ENCODE measurements around the gene EVX1.

EVX1 gene

DNA sequence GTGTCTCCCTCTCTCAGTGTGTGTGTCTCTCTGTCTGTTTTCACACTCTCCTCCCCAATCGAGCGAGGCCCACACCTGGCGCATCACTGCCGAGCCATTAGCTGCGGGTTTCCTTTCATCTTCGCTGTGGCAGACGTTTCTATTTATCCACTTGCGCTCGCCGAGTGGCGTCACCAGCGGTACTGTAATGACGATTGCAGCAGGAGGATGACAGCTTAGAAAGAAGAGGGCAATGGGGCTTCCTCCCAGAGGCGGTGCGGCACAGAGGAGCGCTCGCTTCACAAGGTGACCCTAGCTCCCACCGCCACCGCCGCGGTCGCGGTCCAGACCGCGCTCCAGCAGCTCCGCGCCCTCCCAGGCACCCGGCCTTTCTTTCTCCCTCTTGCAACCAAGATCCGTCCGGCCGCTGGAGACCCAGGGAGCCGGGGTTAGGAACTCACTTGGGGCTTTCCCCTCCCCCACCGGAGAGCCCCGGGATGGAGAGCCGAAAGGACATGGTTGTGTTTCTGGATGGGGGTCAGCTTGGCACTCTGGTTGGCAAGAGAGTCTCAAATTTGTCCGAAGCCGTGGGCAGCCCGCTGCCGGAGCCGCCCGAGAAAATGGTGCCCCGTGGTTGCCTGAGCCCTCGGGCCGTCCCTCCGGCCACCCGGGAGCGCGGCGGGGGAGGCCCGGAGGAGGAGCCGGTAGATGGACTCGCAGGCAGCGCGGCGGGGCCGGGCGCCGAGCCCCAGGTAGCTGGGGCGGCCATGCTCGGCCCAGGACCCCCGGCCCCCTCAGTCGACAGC lies at the start of gene EVX1:
Gene EVX1, plus strand, starts transcription at position 248 of the 785 bp plus-strand sequence. Its CDS starts 229 bp downstream, at position 477.
- DNase-seq, result peak; percentile 14

DNA sequence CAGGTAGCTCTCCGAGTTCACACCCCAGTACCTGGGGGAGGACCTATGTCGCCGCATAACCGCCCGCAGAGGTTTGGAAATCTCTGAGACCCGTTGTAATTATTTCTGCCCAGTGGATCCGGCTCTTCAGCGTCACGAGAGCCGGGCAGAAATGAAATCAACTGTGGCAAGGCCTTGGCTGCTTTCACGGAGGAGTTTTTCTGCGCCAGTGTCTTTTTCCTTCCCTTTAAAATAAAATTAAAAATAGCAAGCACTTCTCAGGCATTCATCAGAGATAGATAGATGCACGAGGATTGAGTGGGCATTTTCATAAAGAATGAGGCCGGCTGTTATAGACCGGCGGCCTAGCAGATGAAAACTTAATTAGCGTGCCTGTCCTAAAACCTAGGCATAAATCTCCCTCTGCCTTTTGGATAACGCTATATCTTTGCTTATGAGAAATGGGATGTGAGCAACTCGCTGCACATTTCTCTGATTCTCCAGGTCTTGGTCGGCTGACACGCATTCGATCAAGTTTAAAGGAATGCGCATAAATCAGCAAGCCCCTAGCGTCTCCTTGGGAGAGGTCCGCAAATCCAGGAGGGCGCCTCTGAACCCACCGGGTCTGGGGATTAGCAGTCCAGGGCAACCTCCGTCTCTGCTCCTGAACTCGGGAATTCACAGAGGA lies 49.1 kb upstream of the EVX1 start:
- no peak for DNase-seq

DNA sequence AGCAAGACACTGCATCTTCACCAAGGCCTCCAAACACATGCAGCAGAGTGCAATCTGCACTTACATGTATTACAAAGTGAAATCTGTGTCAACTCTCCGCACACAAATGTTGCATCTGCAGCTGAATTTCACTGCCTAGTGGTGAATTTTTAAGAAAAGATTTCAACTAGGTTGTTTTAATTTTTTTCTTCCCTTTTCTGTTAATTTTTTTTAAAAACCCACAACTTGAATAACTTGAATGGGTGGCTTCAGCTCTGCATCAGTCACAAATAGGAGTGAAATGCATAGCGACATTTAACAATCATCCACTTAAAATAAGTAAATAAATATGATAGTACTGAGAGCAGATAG lies 48.6 kb upstream of the EVX1 start:
- DNase-seq, result no peak

DNA sequence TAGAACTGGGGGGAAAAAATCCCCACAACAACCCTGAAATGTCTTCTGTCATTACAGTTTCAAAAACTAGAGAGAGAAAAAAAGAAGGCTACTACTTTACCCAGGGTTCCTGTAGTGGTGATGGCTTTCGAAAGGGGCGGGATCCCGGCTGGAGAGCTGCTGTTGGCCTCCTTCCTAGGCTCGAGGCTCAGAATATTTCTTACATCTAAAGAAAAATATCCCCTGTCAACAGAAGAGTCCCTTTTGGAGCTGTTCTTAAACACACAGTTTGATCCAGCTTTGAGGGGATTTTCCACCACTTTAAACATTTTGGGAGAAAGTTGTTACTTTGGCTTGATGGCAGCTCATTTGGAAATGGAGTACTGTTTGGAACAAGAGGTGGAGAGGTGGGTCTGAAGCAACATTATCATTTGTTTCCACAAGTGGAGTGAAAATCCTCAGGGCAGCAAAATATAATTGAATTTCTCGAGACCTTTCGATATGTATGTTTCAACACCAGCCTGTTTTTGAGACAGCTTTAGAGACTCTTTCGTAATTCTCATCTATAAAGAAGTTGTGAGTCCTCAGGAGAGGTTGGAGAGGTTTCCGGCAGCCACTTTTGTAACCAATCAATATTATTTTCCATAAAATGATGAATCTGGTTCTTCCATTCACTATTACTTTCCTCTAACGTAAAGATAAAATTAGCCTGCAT lies 47.8 kb upstream of the EVX1 start:
- no peak for DNase-seq

DNA sequence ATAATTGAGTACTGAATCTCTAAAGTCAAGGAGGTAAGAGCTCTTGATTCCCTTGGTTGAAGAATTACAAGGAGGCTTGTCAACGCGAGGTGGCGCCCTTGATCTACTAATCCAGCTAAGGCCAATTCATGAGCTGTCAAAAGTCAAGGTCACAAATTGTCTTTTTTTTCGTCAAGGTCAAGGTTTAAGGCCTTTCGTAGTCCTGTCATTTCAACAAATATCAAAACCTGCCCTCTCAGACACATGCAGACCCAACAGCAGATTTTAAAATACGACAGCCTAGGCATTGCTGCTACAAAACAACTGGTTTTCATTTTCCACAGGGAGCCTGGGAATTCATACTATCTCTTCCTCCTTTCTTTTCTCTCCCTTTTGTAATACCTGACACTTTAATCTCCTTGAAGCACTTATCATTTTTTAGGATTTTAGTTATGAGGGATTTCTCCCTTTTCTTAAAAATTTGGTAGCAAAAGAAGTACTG lies 46.3 kb upstream of the EVX1 start:
- peak; percentile 89 for DNase-seq

DNA sequence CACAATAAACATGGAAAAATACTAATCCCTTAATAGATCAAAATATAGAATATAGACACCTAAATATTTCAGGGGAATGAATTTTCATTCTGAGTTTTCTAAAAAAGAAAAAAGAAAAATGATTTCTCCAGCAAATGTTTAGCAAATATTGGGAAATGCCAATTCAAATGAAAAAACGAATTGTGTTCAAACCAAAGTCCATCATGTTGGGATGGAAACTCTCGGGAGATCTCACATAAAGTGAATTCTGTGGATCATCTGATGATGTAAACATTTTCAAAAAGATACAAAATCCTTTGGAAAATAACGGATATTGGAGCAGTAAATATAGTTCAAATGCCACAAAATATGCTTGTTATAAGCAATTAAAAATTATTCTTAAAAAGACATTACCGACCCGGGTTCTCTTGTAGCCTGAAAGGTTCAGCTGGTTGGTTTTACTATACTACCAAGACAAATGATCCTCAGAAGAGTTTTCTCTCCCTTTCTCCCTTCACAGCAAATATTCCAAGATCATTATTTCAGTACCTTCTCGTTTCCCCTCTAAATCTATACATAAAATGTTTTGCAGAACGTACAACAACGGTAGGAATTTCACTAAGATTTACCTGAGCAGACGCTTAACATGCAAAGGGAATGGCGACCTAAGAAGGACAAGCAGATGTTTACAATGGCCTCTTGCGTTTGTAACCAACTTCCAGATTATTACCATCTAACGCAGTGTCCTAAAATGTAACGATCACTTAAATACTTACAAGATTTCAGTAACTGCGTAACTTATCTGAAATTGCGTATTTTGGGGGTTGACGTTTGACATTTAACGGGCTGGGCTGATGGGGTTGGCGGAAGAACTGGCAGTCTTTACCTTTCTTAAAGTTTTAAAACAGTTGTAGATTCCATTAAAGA lies 45.2 kb upstream of the EVX1 start:
- DNase-seq, result no peak

DNA sequence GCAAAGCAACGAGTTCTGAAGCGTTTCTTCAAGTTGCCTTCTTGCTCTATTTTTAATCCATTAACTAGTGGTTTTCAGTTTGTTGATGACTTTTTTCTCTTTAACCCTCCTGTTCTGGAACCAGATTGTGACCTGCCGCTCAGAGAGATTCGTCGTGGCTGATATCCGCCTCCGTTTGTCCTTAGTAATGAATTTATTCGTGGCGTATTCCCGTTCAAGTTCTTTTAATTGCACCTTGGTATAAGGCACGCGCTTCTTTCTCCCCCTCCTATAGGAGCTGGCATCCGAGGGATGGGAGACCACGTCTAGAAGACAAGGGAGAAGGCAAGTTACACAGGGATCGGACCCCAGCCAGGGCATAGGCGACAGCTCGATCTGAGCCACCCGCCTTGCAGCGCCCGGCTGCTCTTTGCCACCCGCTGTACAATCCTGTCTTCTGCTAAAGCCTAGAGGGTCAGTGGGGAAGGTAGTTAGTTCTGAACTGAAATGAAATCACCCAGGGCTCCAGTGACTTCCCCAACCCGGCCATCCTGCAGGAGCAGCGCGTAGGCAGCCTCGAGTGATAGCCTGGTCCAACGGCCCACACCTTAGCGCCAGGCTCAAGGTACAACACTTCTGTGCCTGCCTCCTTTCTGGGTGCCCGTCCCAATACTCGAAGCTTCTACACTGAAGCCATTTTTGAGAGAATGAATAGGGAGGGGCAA lies 44.3 kb upstream of the EVX1 start:
- no peak for DNase-seq

DNA sequence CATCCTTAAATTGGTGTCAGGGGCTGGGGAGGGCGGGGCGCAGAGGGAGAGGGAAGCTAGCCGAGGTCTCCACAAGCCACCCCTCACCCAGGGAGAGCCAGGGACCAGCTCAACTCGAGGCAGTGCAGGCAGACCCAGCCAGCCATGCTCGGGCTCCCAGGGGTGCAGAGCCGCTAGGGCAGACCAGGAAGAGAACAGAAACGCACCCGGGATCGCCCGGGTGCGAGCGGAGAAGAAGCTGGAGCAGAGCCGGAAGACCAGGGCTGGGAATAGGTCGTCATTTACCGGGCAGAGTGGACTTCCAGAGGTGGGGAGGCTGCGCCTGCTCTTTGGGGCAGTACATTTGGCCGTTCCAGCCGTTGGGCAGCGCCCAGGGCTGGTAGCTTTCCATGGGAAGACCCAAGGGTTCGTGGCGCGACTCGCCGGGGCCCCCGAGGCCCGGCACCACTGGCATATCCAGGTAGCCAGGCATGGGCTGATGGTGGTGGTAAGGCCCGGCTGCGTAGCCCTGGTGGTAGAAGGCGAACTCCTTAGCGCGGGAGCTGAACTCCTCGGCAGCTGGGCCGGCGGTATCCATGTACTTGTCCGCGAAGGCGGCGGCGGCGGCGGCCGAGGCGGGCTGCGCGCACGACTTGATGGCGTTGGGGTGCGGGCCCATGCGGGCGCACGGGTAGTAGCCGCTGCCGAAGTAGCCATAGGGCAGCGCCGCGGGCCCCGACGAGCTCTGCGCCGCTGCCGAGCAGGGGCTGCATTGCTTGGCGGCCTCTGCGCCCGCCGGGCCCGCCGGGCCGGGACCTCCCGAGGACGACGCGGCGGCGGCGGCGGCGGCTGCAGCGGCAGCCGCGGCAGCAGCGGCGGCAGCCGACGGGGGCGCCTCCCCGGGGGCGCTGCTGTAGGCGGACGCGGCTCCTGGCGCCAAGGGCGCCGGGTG lies 43.5 kb upstream of the EVX1 start:
- DNase-seq, result no peak

DNA sequence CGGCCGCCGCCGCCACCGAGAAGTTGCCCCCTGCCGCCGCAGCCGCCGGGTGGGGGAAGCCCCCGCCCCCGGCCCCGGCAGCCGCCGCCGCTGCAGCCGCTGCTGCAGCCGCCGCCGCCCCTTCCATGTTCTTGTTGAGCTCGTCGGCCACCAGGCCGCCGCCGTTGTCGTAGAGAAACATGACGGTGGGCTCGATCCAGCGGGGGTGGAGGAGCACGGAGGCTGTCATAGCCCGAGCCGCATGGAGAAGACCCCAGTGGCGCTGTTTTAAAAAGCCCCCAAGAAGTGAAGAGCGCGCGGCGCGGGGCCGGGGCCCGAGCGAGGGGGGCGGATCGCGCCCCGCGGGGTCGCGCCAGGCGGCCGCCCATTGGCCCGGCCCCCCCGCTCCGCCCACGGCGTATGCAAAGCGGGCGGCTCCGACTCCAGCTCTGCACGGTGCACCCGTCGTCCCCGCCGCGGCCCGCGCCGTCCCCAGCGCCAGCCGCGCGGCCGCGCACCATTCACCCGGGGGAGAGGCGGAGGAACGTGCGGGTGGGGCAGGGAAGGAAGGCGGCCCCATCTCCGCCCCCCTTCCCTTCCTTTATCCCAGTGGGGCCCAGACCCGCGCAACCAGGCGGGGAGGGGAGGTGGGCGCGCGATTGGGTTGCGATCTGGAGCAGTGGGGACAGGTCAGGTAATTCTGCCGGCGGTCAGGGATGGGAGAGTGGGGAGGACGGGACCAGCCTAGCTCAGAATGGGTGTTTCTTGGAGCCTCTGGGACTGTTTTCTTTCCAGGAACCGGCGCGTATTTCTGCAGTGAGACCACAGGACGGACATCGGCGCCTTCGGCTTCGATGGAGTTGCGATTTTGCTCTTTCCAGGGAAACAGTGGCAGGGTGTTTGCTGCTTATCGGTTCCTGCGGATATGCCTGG lies 42.5 kb upstream of the EVX1 start, which contains the start of gene HOXA13:
Gene HOXA13, minus strand, starts transcription at position 243 of the 912 bp plus-strand sequence. Its CDS starts 14 bp downstream, at position 229.
- no peak for DNase-seq

DNA sequence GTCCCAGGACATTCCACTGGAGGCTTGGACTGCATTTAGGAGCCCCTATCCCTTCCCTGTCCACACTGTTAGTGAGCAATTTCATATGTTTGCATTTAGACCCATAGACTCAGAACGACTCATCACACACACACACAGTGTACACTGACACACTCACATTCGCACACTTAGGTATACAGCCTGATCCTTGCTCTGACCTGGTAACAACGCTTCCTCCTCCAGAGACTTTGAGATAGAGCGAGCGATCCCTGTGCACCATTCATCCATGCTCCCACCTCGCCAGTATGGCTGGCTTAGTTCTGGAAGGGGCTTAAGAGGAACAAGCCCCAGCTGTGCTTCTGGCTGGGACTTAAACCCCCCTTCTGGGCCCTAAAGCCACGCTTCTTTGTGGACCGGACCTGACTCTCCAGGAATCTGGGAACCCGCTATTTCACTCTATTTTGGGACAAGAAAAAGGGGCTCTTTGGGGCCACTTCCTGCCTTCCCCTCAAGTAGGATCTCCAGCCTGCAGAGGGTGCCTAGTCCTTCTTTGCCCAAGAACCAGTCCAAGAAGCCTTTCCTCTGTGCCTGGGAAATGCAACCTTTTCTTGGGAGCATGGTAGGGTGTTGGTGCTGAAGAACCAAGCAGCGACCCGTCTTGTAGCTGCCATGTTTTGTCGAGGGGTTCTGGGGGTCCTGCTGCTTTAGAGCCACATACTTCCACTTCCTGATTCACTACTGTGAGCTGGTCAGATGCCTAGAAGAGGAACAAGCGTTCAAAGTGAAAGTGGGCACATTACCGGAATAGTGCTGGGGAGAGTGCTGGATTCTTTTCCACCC lies 41.6 kb upstream of the EVX1 start:
- no peak for DNase-seq

DNA sequence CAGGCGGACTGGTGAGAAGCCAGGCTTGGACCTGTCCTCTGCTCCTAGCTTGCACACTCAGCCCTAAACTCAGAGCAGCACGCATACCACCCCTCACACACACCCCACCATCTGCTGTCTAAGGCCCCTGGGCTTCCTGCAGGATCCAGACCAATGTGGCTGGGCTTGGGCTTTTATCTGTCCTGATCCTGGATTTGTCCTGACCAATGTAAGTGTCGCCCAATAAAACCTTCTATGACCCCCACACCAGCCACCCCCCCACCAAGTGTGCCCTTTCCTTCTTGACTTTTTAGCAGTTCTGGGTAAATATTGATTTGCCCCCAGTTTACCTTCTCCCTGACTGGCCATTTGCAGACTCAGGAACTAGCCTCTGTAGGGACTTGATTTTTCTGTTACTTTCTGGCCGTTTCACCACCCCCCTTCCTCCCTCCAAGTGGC lies 41.0 kb upstream of the EVX1 start:
- no peak for DNase-seq

DNA sequence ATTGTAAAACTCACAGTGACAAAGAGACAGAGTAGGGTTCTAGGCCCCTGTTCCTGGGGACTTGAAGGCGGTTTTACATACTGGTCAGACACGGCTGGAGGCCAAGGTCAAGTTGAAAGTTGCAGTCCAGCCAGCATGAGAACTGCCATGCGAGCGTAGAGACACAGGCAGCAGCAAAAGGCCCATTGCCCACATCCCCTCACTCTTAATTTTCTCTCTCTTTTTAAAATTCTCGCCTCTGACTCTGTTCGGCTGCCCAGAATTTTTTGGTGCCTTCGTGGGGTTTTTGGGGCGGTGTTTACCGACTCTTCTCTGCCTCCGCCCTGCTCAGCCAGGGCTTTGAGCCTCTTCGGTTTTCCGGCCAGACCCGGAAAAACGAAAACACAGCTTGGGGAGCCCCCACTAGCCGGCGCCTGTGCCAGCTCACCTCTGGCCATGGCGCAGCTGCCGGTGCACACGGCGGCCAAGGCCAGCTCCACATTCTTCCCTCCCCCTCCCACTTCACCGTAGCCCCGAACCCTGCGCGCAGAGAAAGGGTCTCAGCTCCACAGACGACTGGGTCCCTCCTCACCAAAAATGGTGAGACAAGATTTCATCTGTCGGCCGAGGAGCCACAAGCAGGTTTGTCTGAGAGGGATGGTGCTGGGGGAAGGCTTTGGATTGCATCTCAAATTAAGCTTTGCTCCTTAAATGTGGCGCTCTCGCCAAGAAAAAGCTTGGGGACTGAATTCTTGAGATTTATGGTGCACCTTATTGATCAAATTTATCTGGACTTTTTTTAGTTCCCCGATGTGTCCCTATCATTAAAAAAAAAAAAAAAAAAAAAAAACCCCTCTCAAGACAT lies 40.4 kb upstream of the EVX1 start:
- DNase-seq, result no peak

DNA sequence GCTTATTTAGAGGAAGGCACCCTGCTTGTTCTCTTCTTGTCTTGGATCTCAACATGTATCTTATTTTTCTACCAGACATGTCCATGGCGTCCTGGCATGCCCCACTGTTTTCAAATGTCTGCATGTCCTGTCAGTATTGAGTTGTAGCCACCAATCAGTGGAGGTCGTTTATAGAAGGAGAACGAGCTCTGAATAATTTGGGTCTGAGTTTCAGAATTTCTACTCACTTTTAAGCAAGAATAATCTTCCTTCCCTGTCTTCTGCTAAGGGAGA lies 39.8 kb upstream of the EVX1 start:
- no peak for DNase-seq

DNA sequence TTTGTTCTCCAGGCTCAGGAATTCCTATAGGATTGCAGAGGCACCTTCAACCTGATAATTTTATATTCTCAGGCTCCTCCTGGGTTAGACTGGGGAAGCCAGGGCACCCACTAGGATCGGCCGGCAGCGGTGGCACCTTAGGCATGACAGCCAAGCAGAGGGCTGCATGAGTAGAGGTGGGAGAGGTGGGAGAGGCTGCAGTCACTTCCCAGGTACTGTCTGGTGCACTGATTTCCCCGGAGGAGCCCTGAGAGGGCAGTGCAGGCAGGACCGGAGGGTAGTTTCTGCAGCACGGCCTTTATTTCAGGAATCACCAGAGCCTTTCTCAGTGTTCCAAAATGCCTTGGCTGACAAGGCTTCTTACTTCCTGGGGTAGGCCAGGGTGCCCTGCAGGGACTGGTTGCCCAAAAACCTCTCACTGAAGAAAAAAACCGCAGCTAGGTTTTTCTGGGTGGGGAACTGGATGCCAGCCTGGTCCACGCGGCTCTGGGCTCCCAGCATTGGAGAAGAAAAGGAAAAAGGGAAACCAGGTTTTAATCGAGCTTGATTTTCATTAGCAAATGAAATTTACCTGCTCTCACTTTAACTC lies 39.1 kb upstream of the EVX1 start:
- DNase-seq, result no peak

DNA sequence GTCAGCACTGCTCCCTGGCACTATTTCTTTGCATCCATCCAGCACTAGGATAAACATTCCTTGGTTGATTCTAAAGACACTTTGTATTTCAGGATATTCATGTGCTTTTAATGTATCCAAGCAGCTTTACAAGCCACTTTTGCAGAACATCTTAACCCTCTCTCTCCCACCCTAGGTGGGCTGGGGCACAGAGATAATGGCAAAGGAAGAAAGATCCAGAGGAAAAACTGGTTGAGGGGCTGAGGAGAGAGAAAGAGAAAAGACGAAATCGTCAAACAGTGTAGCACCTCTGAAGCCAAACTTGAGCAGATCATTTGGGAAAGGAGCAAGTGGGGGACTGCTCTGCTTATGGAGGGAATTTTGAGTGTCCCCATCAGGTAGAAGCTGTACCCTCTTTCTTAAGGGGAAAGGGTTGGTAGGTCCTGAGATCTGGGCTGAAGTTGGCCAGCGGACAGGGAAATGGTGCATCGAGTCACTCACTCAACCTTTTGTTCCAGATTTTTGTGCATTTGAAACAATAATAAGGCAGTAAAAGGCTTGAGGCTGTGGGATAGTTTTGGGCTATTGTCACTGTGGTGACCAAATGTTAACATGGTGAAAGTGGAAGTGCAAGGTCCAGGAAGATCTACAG lies 38.5 kb upstream of the EVX1 start:
- no peak for DNase-seq

DNA sequence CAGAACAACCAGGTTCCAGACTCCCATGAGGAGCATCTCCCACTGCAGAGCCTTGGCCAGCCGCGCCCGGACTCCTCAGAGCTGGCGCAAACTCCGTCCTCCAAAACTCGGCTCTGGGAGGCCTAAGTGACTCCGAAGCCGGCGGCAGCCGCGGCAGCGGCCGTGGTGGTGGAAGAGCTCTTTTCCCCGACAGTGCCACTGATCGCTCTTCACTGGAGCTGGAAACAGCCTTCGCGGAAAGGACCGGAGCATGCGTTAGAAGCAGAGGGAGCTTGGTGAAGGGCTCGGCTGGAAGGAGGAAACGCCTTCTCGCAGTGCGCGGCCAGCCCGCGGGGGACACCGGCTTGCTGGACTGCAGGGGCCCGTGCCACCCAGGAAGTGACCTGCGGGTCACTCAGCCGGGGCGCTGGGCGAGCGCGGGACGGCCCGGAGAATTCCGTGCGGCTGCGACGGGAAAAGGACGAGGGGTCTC lies 37.7 kb upstream of the EVX1 start:
- DNase-seq, result no peak

Data from stimulated activated CD4-positive, alpha-beta T cell treated with anti-CD3 and anti-CD28 coated beads, Interleukin-4, amount 100 ng/mL, for 24 hours (primary cell).